ENCODE measurements around the gene RAB13. TPM values are rescaled to one million over a fixed set of nuclear protein-coding genes. Genes with fewer than 3 reads are reported as not detected.

Gene RAB13
- total RNA-seq, 1 donor from 2014 or later = 91.5 TPM

DNA sequence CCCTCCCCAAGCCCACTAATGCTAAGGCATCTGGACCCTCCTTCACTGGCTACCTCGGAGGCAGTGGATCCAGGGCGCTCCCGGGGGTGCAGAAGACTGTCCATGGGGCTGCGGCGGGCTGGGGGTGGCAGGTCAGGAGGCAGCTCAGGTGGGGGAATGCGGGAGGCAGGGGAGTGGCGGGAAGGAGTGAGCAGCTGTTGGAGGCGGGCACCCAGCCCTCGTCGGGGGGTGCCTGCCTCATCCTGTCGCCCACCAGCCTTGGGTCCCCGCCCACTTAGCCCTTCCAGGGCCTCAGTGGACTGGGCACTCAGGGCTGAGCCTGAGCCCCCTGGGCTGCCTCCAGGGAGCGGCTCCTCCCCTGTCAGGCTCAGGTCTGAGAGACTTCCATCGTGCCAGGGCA lies 52.7 kb downstream of the RAB13 start:
- peaks cover 11% of the 10 kb centered on the region for H3K4me1 Mint-ChIP-seq
- no peak overlapping the region for H3K4me3 Mint-ChIP-seq
- no peak for DNase-seq (ENCODE audit: low read depth, low spot score)
- no peak for TF ChIP-seq CTCF (conservative IDR thresholded peaks at IDR 0.05)
- no peaks in the 10 kb centered on the region for H3K27me3 Mint-ChIP-seq (ENCODE audit: low read depth)
- peaks cover 5% of the 10 kb centered on the region for H3K36me3 Mint-ChIP-seq (ENCODE audit: low read depth)
- H3K27ac Mint-ChIP-seq (ENCODE audit: unreplicated experiment) = no peak overlapping the region
- no peaks in the 10 kb centered on the region for H3K9me3 Mint-ChIP-seq

DNA sequence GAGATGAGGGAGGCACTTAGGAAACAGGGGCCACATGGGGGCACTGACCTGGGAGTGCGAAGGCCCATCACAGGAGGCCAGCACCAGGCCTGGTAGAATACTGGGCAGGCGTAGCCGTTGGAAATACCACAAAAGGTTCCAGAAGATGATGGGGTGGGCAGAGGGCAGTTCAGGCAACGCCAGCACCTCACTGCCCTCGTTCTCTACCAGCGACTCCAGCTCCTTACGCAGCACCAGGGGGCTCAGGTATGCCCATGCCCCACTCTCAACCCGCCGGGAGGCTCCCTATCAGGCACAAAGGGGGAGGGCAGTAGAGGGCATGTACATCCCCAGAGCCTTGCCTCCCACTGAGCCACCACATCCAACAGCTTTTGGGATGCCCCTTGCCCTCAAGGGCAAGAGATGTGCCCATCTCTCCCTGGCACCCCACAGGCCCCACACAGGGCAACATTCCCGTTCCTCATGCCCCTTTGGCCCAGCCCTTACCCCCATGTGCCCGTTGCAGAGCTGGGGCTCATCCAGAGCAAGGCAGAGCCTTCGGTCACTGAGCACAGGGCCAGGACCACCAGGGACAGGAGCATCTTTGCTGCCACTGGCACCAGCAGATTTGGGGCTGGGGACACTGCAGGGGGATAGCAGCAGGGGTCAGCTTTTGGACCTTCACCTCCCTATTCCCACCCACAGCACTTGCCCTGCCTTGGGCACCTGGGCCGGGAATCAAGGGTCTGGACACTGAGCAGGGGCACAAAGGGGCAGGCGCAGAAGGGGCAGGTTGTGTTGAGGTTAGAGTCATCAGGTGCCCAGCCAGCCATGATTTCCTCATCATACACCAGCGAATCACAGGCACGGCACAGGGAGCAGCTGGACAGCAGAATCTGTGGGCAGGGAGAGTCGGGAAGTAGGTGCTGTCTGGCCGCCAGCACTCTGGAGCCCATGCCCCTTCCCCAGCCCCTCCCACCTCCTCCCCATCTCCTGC lies 53.7 kb downstream of the RAB13 start:
- Mint-ChIP-seq H3K27ac (ENCODE audit: unreplicated experiment) (no peak overlapping the region), H3K27me3 (ENCODE audit: low read depth) (no peaks in the 10 kb centered on the region), H3K4me3 (no peak overlapping the region), H3K4me1 (peaks cover 17% of the 10 kb centered on the region), H3K9me3 (no peaks in the 10 kb centered on the region), H3K36me3 (ENCODE audit: low read depth) (peaks cover 5% of the 10 kb centered on the region)
- no peak for DNase-seq (ENCODE audit: low read depth, low spot score)
- TF ChIP-seq CTCF (conservative IDR thresholded peaks at IDR 0.05) = no peak

Small RNA genes within 50 kb of the gene (microRNA-seq; reads per million reads assigned to microRNA genes)
- 1.8 reads per million for gene MIR6737

Other genes starting within 250 kb of the RAB13 start
- 16.8 and 18.1 TPM in 2 replicates for gene SLC27A3, start 210.9 kb downstream of the RAB13 start, total RNA-seq
- 49.7 and 52.5 TPM in 2 replicates for gene GATAD2B, start 63.4 kb downstream of the RAB13 start, total RNA-seq
- 71.6 and 75.2 TPM in 2 replicates for gene DENND4B, start 39.6 kb downstream of the RAB13 start, total RNA-seq
- gene CRTC2, start 27.7 kb downstream of the RAB13 start, total RNA-seq = 34.1 and 34.7 TPM in 2 replicates
- 107 and 113 TPM in 2 replicates for gene SLC39A1, start 22.8 kb downstream of the RAB13 start, total RNA-seq
- 18.2 and 20.0 TPM in 2 replicates for gene CREB3L4, start 18.4 kb downstream of the RAB13 start, total RNA-seq
- gene JTB, start 8.7 kb downstream of the RAB13 start, total RNA-seq = 72.9 and 74.2 TPM in 2 replicates
- 1,806 and 2,076 TPM in 2 replicates for gene RPS27, start 4.4 kb upstream of the RAB13 start, total RNA-seq
- gene NUP210L, start 168.7 kb upstream of the RAB13 start, total RNA-seq = 0.05 TPM in 1 of 2 replicates, not detected in the other
- 364 and 373 TPM in 2 replicates for gene TPM3, start 205.8 kb upstream of the RAB13 start, total RNA-seq
- not detected in 2 replicates for gene CFAP141, start 220.0 kb upstream of the RAB13 start, total RNA-seq
- 256 and 258 TPM in 2 replicates for gene UBAP2L, start 234.6 kb upstream of the RAB13 start, total RNA-seq

Data from neural crest cell (in vitro differentiated cells).